H1 (cell line): Measurements from ENCODE around the gene CFAP54. TPM values are rescaled to one million over a fixed set of nuclear protein-coding genes. Genes with fewer than 3 reads are reported as not detected.

Experiments used
- CTCF ChIA-PET: fragments of 300-600 bp; sonication (Branson Sonifier 250); formaldehyde crosslinking; loops from one replicate; lab custom pipeline; 2021; ENCODE audit not compliant: partially characterized antibody; lab: Charles Lee
- POLR2A ChIA-PET: fragments of 300-600 bp; sonication (Branson Sonifier 250); formaldehyde crosslinking; loops from one replicate; lab custom pipeline; 2021; ENCODE audit warnings: inconsistent platforms; ENCODE audit not compliant: partially characterized antibody; lab: Charles Lee
- DNase-seq, 2 experiments: peaks; one replicate each; pipeline versions ENCODE4 v3.0.0 to v3.0.0-alpha.2; 2010 to 2022; ENCODE audit warnings: low spot score in 2 of 2, low read depth in 1 of 2, mixed read lengths in 1 of 2
- FAIRE-seq: peaks from 2 replicates; lab custom pipeline; 2011; peaks lifted over from hg19 to GRCh38; lab: Jason Lieb, UNC
- H2AFZ ChIP-seq: 2 replicates; pipeline ENCODE4 v1.8.1; 2012; ENCODE audit warnings: low read length, inconsistent platforms
- H2AK5ac ChIP-seq: 2 replicates; pipeline ENCODE4 v1.6.1; 2013; ENCODE audit warnings: low read depth, low read length
- H2BK120ac ChIP-seq: replicated peaks from 2 replicates; pipeline ENCODE3; 2013; ENCODE audit warnings: low read depth, low read length, inconsistent platforms
- H2BK12ac ChIP-seq: 2 replicates; pipeline ENCODE4 v1.6.1; 2013; ENCODE audit warnings: low read depth, low read length
- H2BK15ac ChIP-seq: 2 replicates; pipeline ENCODE4 v1.6.1; 2013; ENCODE audit warnings: low read length
- H2BK20ac ChIP-seq: 2 replicates; pipeline ENCODE4 v1.6.1; 2013; ENCODE audit warnings: low read length
- H2BK5ac ChIP-seq: 2 replicates; pipeline ENCODE4 v1.6.1; 2013; ENCODE audit warnings: low read depth, low read length
- H3K14ac ChIP-seq: 2 replicates; pipeline ENCODE4 v1.6.1; 2013; ENCODE audit warnings: inconsistent platforms; ENCODE audit not compliant: insufficient read length
- H3K18ac ChIP-seq: 2 replicates; pipeline ENCODE4 v1.6.1; 2013; ENCODE audit warnings: low read length; ENCODE audit errors: extremely low read depth
- H3K23ac ChIP-seq: 2 replicates; pipeline ENCODE4 v1.6.1; 2013; ENCODE audit warnings: inconsistent platforms; ENCODE audit not compliant: insufficient read length
- H3K23me2 ChIP-seq: 2 replicates; pipeline ENCODE4 v1.6.1; 2013; ENCODE audit warnings: low read depth, low read length
- H3K27ac ChIP-seq: 2 replicates; pipeline ENCODE4 v1.6.1; 2011; ENCODE audit warnings: low read depth, low read length, inconsistent platforms
- H3K27me3 ChIP-seq, 4 experiments: replicated peaks in 1 of 4; 1 replicate in 1 of 4; 2 replicates in 3 of 4; pipeline versions ENCODE4 v1.6.1 to v1.8.1; 2011 to 2013; ENCODE audit warnings: low read length in 3 of 4, mild to moderate bottlenecking in 3 of 4, inconsistent platforms in 2 of 4, mixed read lengths in 2 of 4, moderate library complexity in 1 of 4; ENCODE audit not compliant: control insufficient read depth in 3 of 4, insufficient read depth in 3 of 4; ENCODE audit errors: extremely low read depth in 1 of 4
- H3K36me3 ChIP-seq, 4 experiments: 2 replicates each; pipeline versions ENCODE4 v1.6.1 to v1.8.1; 2011 to 2013; ENCODE audit warnings: mild to moderate bottlenecking in 4 of 4, low read length in 3 of 4, moderate library complexity in 2 of 4, control low read depth in 1 of 4, inconsistent platforms in 1 of 4; ENCODE audit not compliant: insufficient read depth in 4 of 4, control insufficient read depth in 2 of 4
- H3K4ac ChIP-seq: replicated peaks from 2 replicates; pipeline ENCODE3; 2013; ENCODE audit warnings: low read length, low read depth, mixed read lengths, inconsistent platforms; ENCODE audit not compliant: insufficient read length
- H3K4me1 ChIP-seq, 4 experiments: replicated peaks in 1 of 4; 1 replicate in 1 of 4; 2 replicates in 3 of 4; pipeline versions ENCODE4 v1.6.1 to v1.8.1; 2011 to 2013; ENCODE audit warnings: low read length in 3 of 4, inconsistent platforms in 2 of 4, mixed read lengths in 1 of 4; ENCODE audit not compliant: insufficient read depth in 4 of 4, control insufficient read depth in 3 of 4
- H3K4me2 ChIP-seq, 2 experiments: 2 replicates each; pipeline versions ENCODE4 v1.6.1 to v1.8.1; 2011 to 2013; ENCODE audit warnings: low read depth in 2 of 2, low read length in 2 of 2, control low read depth in 1 of 2, inconsistent platforms in 1 of 2, mild to moderate bottlenecking in 1 of 2; ENCODE audit not compliant: insufficient read depth in 1 of 2
- H3K4me3 ChIP-seq, 4 experiments: fragments of 200-600, 300-600 bp in 1 of 4; sonication (generic), shearing (Covaris generic), sonication (Bioruptor Twin) in 1 of 4; 2 replicates each; pipeline versions ENCODE4 v1.5.1 to v1.8.1; 2011 to 2016; ENCODE audit warnings: low read length in 4 of 4, low read depth in 3 of 4, control low read depth in 2 of 4, inconsistent platforms in 2 of 4, mild to moderate bottlenecking in 2 of 4, mixed read lengths in 1 of 4, moderate library complexity in 1 of 4; ENCODE audit not compliant: insufficient read depth in 2 of 4; ENCODE audit errors: extremely low read depth in 1 of 4
- H3K56ac ChIP-seq: replicated peaks from 2 replicates; pipeline ENCODE3; 2013; ENCODE audit warnings: low read depth, mild to moderate bottlenecking, mixed read lengths, low read length, inconsistent platforms; ENCODE audit not compliant: insufficient read length
- H3K79me1 ChIP-seq: 2 replicates; pipeline ENCODE4 v1.6.1; 2013; ENCODE audit warnings: low read depth, low read length, control low read depth
- H3K79me2 ChIP-seq, 2 experiments: 2 replicates each; pipeline versions ENCODE4 v1.6.1 to v1.8.1; 2012 to 2013; ENCODE audit warnings: low read length in 2 of 2, mild to moderate bottlenecking in 2 of 2, inconsistent platforms in 1 of 2; ENCODE audit not compliant: insufficient read depth in 2 of 2, control insufficient read depth in 1 of 2
- H3K9ac ChIP-seq, 4 experiments: replicated peaks in 1 of 4; 1 replicate in 1 of 4; 2 replicates in 3 of 4; pipeline versions ENCODE4 v1.6.1 to v1.8.1; 2011 to 2013; ENCODE audit warnings: low read depth in 3 of 4, low read length in 3 of 4, control low read depth in 2 of 4, mild to moderate bottlenecking in 2 of 4, moderate library complexity in 2 of 4, inconsistent platforms in 1 of 4; ENCODE audit errors: extremely low read depth in 1 of 4
- H3K9me3 ChIP-seq, 2 experiments: 2 replicates each; pipeline versions ENCODE4 v1.6.1 to v1.8.1; 2012 to 2013; ENCODE audit warnings: mild to moderate bottlenecking in 2 of 2, moderate library complexity in 2 of 2, control low read depth in 1 of 2, inconsistent platforms in 1 of 2, low read depth in 1 of 2, low read length in 1 of 2, mixed read lengths in 1 of 2; ENCODE audit not compliant: insufficient read depth in 2 of 2
- H4K20me1 ChIP-seq, 2 experiments: replicated peaks in 1 of 2; 2 replicates each; pipeline versions ENCODE3 to v1.8.1; 2011 to 2013; ENCODE audit warnings: inconsistent platforms in 2 of 2, low read length in 2 of 2, mild to moderate bottlenecking in 1 of 2; ENCODE audit not compliant: insufficient read depth in 2 of 2, control insufficient read depth in 1 of 2
- H4K5ac ChIP-seq: 2 replicates; pipeline ENCODE4 v1.6.1; 2013; ENCODE audit warnings: low read length, low read depth, mixed read lengths, inconsistent platforms; ENCODE audit not compliant: insufficient read length
- H4K8ac ChIP-seq: 2 replicates; pipeline ENCODE4 v1.8.0; 2013; ENCODE audit warnings: mild to moderate bottlenecking, moderate library complexity, low read length, inconsistent platforms; ENCODE audit not compliant: insufficient read depth; ENCODE audit errors: extremely low read depth
- H4K91ac ChIP-seq: replicated peaks from 2 replicates; pipeline ENCODE3; 2013; ENCODE audit warnings: low read length, mixed read lengths, inconsistent platforms; ENCODE audit not compliant: insufficient read length
- CREB1 ChIP-seq: IDR thresholded peaks from 2 replicates; pipeline ENCODE4 v1.6.1; 2012; ENCODE audit warnings: inconsistent platforms
- EP300 ChIP-seq, 2 experiments: IDR thresholded peaks; 1 replicate in 1 of 2; 2 replicates in 1 of 2; pipeline ENCODE4 v1.6.1; 2011 to 2012; ENCODE audit warnings: low read depth in 2 of 2, low read length in 2 of 2, mild to moderate bottlenecking in 2 of 2, borderline replicate concordance in 1 of 2, inconsistent platforms in 1 of 2, moderate library complexity in 1 of 2
- EZH2 ChIP-seq: fragments of 200-600 bp; sonication (generic); IDR thresholded peaks from 2 replicates; pipeline ENCODE4 v1.7.1; 2012; ENCODE audit warnings: low read depth, mild to moderate bottlenecking, moderate library complexity, low read length, inconsistent platforms; ENCODE audit not compliant: severe bottlenecking
- FOSL1 ChIP-seq: IDR thresholded peaks from 2 replicates; pipeline ENCODE4 v1.6.1; 2011; ENCODE audit warnings: mild to moderate bottlenecking, low read depth, low read length, moderate library complexity; ENCODE audit not compliant: insufficient read depth
- GABPA ChIP-seq: IDR thresholded peaks from 2 replicates; pipeline ENCODE4 v1.6.1; 2011; ENCODE audit warnings: mild to moderate bottlenecking, low read length, moderate library complexity, borderline replicate concordance; ENCODE audit not compliant: insufficient read depth
- KDM5A ChIP-seq: fragments of 200-600 bp; IDR thresholded peaks from 2 replicates; pipeline ENCODE4 v1.7.1; 2012; ENCODE audit warnings: mild to moderate bottlenecking, low read length, inconsistent platforms, mixed read lengths
- POLR2A ChIP-seq, 2 experiments: IDR thresholded peaks; 1 replicate in 1 of 2; 2 replicates in 1 of 2; pipeline ENCODE4 v1.6.1; 2011; ENCODE audit warnings: low read depth in 2 of 2, low read length in 2 of 2, mild to moderate bottlenecking in 2 of 2; ENCODE audit errors: control extremely low read depth in 1 of 2
- RNF2 ChIP-seq: fragments of 200-900, 300-1000 bp; sonication (generic); IDR thresholded peaks from 2 replicates; pipeline ENCODE4 v1.7.1; 2016; ENCODE audit warnings: borderline replicate concordance, low read depth, mild to moderate bottlenecking, antibody characterized with exemption, low read length; ENCODE audit not compliant: poor library complexity, severe bottlenecking; ENCODE audit errors: missing control alignments
- RXRA ChIP-seq: IDR thresholded peaks from 2 replicates; pipeline ENCODE4 v1.6.1; 2011; ENCODE audit warnings: low read depth, mild to moderate bottlenecking, low read length, moderate library complexity; ENCODE audit not compliant: insufficient read depth
- SAP30 ChIP-seq: fragments of 300-600 bp; sonication (generic); IDR thresholded peaks from 2 replicates; pipeline ENCODE4 v1.7.1; 2012; ENCODE audit warnings: low read length, moderate library complexity, mild to moderate bottlenecking, inconsistent platforms; ENCODE audit not compliant: insufficient read depth, insufficient replicate concordance
- SIN3A ChIP-seq, 2 experiments: IDR thresholded peaks in 1 of 2; conservative IDR thresholded peaks in 1 of 2; 2 replicates each; pipeline ENCODE4 v1.6.1; 2011 to 2012; ENCODE audit warnings: low read length in 2 of 2, improper control_type of control experiment in 1 of 2, low read depth in 1 of 2, mild to moderate bottlenecking in 1 of 2
- SIRT6 ChIP-seq: IDR thresholded peaks from one replicate; pipeline ENCODE4 v1.7.1; 2012; ENCODE audit warnings: low read length, inconsistent platforms
- TAF1 ChIP-seq: IDR thresholded peaks from 2 replicates; pipeline ENCODE4 v1.6.1; 2011; ENCODE audit warnings: mild to moderate bottlenecking, low read depth, low read length
- TBP ChIP-seq: IDR thresholded peaks from 2 replicates; pipeline ENCODE4 v1.6.1; 2011; ENCODE audit warnings: low read depth, low read length, improper control_type of control experiment
- TEAD4 ChIP-seq: IDR thresholded peaks from 2 replicates; pipeline ENCODE4 v1.6.1; 2012; ENCODE audit warnings: low read depth, low read length, inconsistent platforms, mixed read lengths
- polyA plus RNA-seq, 7 experiments: library from polyadenylated mRNA; depleted of rRNA in 3 of 7; stranded (reverse) in 5 of 7; unstranded in 2 of 7; fragments of >200 nt in 5 of 7; fragments of 200-250 nt in 2 of 7; gene quantifications; 1 replicate in 5 of 7; 2 replicates in 1 of 7; 4 replicates in 1 of 7; pipeline versions ENCODE4 v1.2.1 to v1.2.3, GENCODE V29; 2011 to 2013; ENCODE audit warnings: missing spikeins in 2 of 7, mixed read lengths in 2 of 7
- total RNA-seq: library from RNA; stranded (reverse); fragmentation: NEBNext Ultra II Directional; extraction: Animal tissue kit (Norgen Biotek cat#: 25700); gene quantifications from 2 replicates; pipeline ENCODE4 v1.2.1, GENCODE V29; 2021

The CFAP54 gene
- total and polyA plus RNA-seq, 2 of the 8 experiments (the other 6 are each of a cell fraction or from before 2014, with no cell fraction given): 0.17 to 0.33 TPM

- H3K4ac ChIP-seq: no peak overlapping the region
- no peak overlapping the region for H4K8ac ChIP-seq
- H2BK5ac ChIP-seq: no peak overlapping the region
- H3K14ac ChIP-seq: no peak overlapping the region
- no peak overlapping the region for H3K56ac ChIP-seq
- H3K23me2 ChIP-seq: peaks cover 2% of the 10 kb centered on the region; the same call in 1 of the 2 replicates
- H3K27ac ChIP-seq: no peak overlapping the region
- H2BK20ac ChIP-seq: no peak overlapping the region
- ChIA-PET POLR2A (no interaction called here), CTCF (interaction anchor here (0.8 to 0.9 kb wide), 2 partner anchors 8 to 25 kb away, joined by 3 read pairs; no protein-coding TSS in a partner anchor)
- no peak overlapping the region for H2BK120ac ChIP-seq
- H2AFZ ChIP-seq: no peak overlapping the region
- no peaks in the 10 kb centered on the region for H3K27me3 ChIP-seq
- no peak overlapping the region for H3K23ac ChIP-seq
- H2AK5ac ChIP-seq: no peak overlapping the region
- H4K20me1 ChIP-seq: no peaks in the 10 kb centered on the region
- no peak overlapping the region for H2BK15ac ChIP-seq
- no peak overlapping the region for H3K18ac ChIP-seq
- no peaks in the 10 kb centered on the region for H3K79me1 ChIP-seq
- no peak overlapping the region for H3K9ac ChIP-seq
- H3K36me3 ChIP-seq: no peaks in the 10 kb centered on the region
- no peak overlapping the region for H4K91ac ChIP-seq
- no peaks in the 10 kb centered on the region for H3K79me2 ChIP-seq
- H3K4me3 ChIP-seq: no peak overlapping the region
- H2BK12ac ChIP-seq: no peak overlapping the region
- H3K4me2 ChIP-seq: no peak overlapping the region
- FAIRE-seq: no peak
- no peaks in the 10 kb centered on the region for H3K9me3 ChIP-seq
- peaks cover 0 to 5% (median 0%) of the 10 kb centered on the region in 4 experiments; a peak in 2 of 7 replicates for H3K4me1 ChIP-seq
- no peak overlapping the region for H4K5ac ChIP-seq
- DNase-seq: no peak
- TF ChIP-seq GABPA (no peak), KDM5A (no peak), POLR2A (IDR thresholded peaks at IDR 0.05; ENCODE audit: control extremely low read depth in 1 of 2, low read depth in 2 of 2, low read length in 2 of 2) (no peak), SIRT6 (no peak), EP300 (IDR thresholded peaks at IDR 0.05; ENCODE audit: borderline replicate concordance in 1 of 2, low read depth in 2 of 2, low read length in 2 of 2) (no peak), TEAD4 (no peak), TAF1 (no peak), CREB1 (no peak), RNF2 (no peak), RXRA (no peak), FOSL1 (no peak), EZH2 (no peak), SIN3A (conservative IDR thresholded peaks at IDR 0.05 in 1 of 2, IDR thresholded peaks at IDR 0.05 in 1 of 2; ENCODE audit: low read depth in 1 of 2, low read length in 2 of 2) (no peak), TBP (no peak), SAP30 (no peak)
These were observed 222.0 kb downstream of the CFAP54 start for GRCh38 chr12:96711364-96711763.
